IPS-15b (cell line): ENCODE results near the gene OCA2.
"Not testable (repeated sequence)": the region's sequence is repeated elsewhere in the genome, so short reads cannot be mapped to it uniquely, and the experiment has no call there.

Experiments used
- H3K27me3 ChIP-seq: one replicate; pipeline ENCODE4 v1.6.1; 2013; ENCODE audit warnings: low read length; ENCODE audit not compliant: control insufficient read depth, insufficient read depth
- H3K36me3 ChIP-seq: one replicate; pipeline ENCODE4 v1.6.1; 2013; ENCODE audit warnings: low read length; ENCODE audit not compliant: control insufficient read depth, insufficient read depth
- H3K4me1 ChIP-seq: one replicate; pipeline ENCODE4 v1.6.1; 2013; ENCODE audit warnings: mild to moderate bottlenecking, low read length; ENCODE audit not compliant: control insufficient read depth, insufficient read depth
- H3K4me3 ChIP-seq: one replicate; pipeline ENCODE4 v1.5.1; 2013; ENCODE audit warnings: low read depth, low read length
- H3K9ac ChIP-seq: one replicate; pipeline ENCODE4 v1.6.1; 2013; ENCODE audit warnings: low read depth, mild to moderate bottlenecking, low read length
- H3K9me3 ChIP-seq: one replicate; pipeline ENCODE4 v1.6.1; 2013; ENCODE audit warnings: mild to moderate bottlenecking, low read length; ENCODE audit not compliant: control insufficient read depth, insufficient read depth

OCA2 gene

GRCh38 chr15:28129231-28129848 lies 30.2 kb upstream of the OCA2 start:
- Histone ChIP-seq H3K36me3 (peaks cover 31% of the 10 kb centered on the region), H3K4me3 (no peak overlapping the region), H3K9me3 (no peaks in the 10 kb centered on the region), H3K4me1 (no peaks in the 10 kb centered on the region), H3K27me3 (no peaks in the 10 kb centered on the region), H3K9ac (no peak overlapping the region)

GRCh38 chr15:28128031-28128430 lies 28.9 kb upstream of the OCA2 start:
- Histone ChIP-seq H3K27me3 (no peaks in the 10 kb centered on the region), H3K9me3 (no peaks in the 10 kb centered on the region), H3K36me3 (peaks cover 34% of the 10 kb centered on the region), H3K9ac (no peak overlapping the region), H3K4me3 (no peak overlapping the region), H3K4me1 (no peaks in the 10 kb centered on the region)

- Histone ChIP-seq H3K36me3 (peaks cover 38% of the 10 kb centered on the region), H3K9ac (no peak overlapping the region), H3K9me3 (no peaks in the 10 kb centered on the region), H3K4me3 (no peak overlapping the region), H3K27me3 (no peaks in the 10 kb centered on the region), H3K4me1 (no peaks in the 10 kb centered on the region)
Measured at GRCh38 chr15:28127036-28127435, 27.9 kb upstream of the OCA2 start.

GRCh38 chr15:28125673-28126651 lies 26.8 kb upstream of the OCA2 start:
- H3K27me3 ChIP-seq = no peaks in the 10 kb centered on the region
- no peaks in the 10 kb centered on the region for H3K9me3 ChIP-seq
- no peak overlapping the region for H3K4me3 ChIP-seq
- H3K9ac ChIP-seq = no peak overlapping the region
- peaks cover 33% of the 10 kb centered on the region for H3K36me3 ChIP-seq
- no peaks in the 10 kb centered on the region for H3K4me1 ChIP-seq

GRCh38 chr15:28124841-28125240 lies 25.7 kb upstream of the OCA2 start:
- Histone ChIP-seq H3K4me1 (no peaks in the 10 kb centered on the region), H3K27me3 (no peaks in the 10 kb centered on the region), H3K9me3 (no peaks in the 10 kb centered on the region), H3K9ac (no peak overlapping the region), H3K36me3 (peaks cover 35% of the 10 kb centered on the region), H3K4me3 (no peak overlapping the region)

- Histone ChIP-seq H3K4me3 (no peak overlapping the region), H3K9me3 (no peaks in the 10 kb centered on the region), H3K27me3 (no peaks in the 10 kb centered on the region), H3K4me1 (no peaks in the 10 kb centered on the region), H3K36me3 (peaks cover 34% of the 10 kb centered on the region), H3K9ac (no peak overlapping the region)
Measured at GRCh38 chr15:28123408-28124023, 24.4 kb upstream of the OCA2 start.

- Histone ChIP-seq H3K27me3 (no peaks in the 10 kb centered on the region), H3K9me3 (no peaks in the 10 kb centered on the region), H3K9ac (no peak overlapping the region), H3K4me3 (no peak overlapping the region), H3K36me3 (peaks cover 34% of the 10 kb centered on the region), H3K4me1 (no peaks in the 10 kb centered on the region)
Measured at GRCh38 chr15:28122038-28122949, 23.2 kb upstream of the OCA2 start.

GRCh38 chr15:28121577-28121976 lies 22.5 kb upstream of the OCA2 start:
- peaks cover 32% of the 10 kb centered on the region for H3K36me3 ChIP-seq
- not testable (repeated sequence) for H3K4me3 ChIP-seq, H3K4me1 ChIP-seq, H3K27me3 ChIP-seq, H3K9me3 ChIP-seq, H3K9ac ChIP-seq

- H3K9ac ChIP-seq = no peak overlapping the region
- peaks cover 36% of the 10 kb centered on the region for H3K36me3 ChIP-seq
- no peaks in the 10 kb centered on the region for H3K9me3 ChIP-seq
- no peak overlapping the region for H3K4me3 ChIP-seq
- H3K27me3 ChIP-seq = no peaks in the 10 kb centered on the region
- no peaks in the 10 kb centered on the region for H3K4me1 ChIP-seq
Measured at GRCh38 chr15:28120359-28120640, 21.2 kb upstream of the OCA2 start.

GRCh38 chr15:28118531-28118930 lies 19.4 kb upstream of the OCA2 start:
- H3K9ac ChIP-seq = no peak overlapping the region
- no peaks in the 10 kb centered on the region for H3K4me1 ChIP-seq
- H3K4me3 ChIP-seq = no peak overlapping the region
- no peaks in the 10 kb centered on the region for H3K9me3 ChIP-seq
- H3K36me3 ChIP-seq = peaks cover 41% of the 10 kb centered on the region
- no peaks in the 10 kb centered on the region for H3K27me3 ChIP-seq

- Histone ChIP-seq H3K27me3 (no peaks in the 10 kb centered on the region), H3K4me1 (no peaks in the 10 kb centered on the region), H3K36me3 (peaks cover 44% of the 10 kb centered on the region), H3K9ac (no peak overlapping the region), H3K9me3 (no peaks in the 10 kb centered on the region), H3K4me3 (no peak overlapping the region)
Measured at GRCh38 chr15:28118083-28118482, 19.0 kb upstream of the OCA2 start.
